Suprapubic skin (tissue), 4 donors: ENCODE data around the gene SECISBP2L. TPM values are rescaled to one million over a fixed set of nuclear protein-coding genes. Genes with fewer than 3 reads are reported as not detected.

ENCODE experiments used
- DNase-seq, 2 donors: peaks; one replicate each; pipeline ENCODE4 v3.0.0-alpha.2; 2019; ENCODE audit warnings: low spot score in 2 of 2
- H3K27ac ChIP-seq: fragments of 200-600 bp; sonication (generic); one replicate; pipeline ENCODE4 v1.5.1; 2019
- H3K27me3 ChIP-seq: fragments of 200-600 bp; sonication (generic); one replicate; pipeline ENCODE4 v1.5.1; 2019
- H3K36me3 ChIP-seq: fragments of 200-600 bp; sonication (generic); one replicate; pipeline ENCODE4 v1.5.1; 2019
- H3K4me1 ChIP-seq: fragments of 200-600 bp; sonication (generic); one replicate; pipeline ENCODE4 v1.5.1; 2019
- H3K4me3 ChIP-seq: fragments of 200-600 bp; sonication (generic); one replicate; pipeline ENCODE4 v1.5.1; 2019; ENCODE audit warnings: mild to moderate bottlenecking
- H3K9me3 ChIP-seq: fragments of 200-600 bp; sonication (generic); one replicate; pipeline ENCODE4 v1.5.1; 2019
- CTCF ChIP-seq, 2 donors: fragments of 200-600 bp in 1 of 2; fragments of 450-650 bp in 1 of 2; sonication (generic) in 1 of 2; IDR thresholded peaks; one replicate each; pipeline ENCODE4 v1.5.1; 2016 to 2019; ENCODE audit warnings: antibody characterized with exemption in 2 of 2, mild to moderate bottlenecking in 1 of 2, moderate library complexity in 1 of 2
- EP300 ChIP-seq: sonication (generic); formaldehyde crosslinking; IDR thresholded peaks from one replicate; pipeline ENCODE4 v1.6.1; 2017; ENCODE audit warnings: antibody characterized with exemption
- POLR2A ChIP-seq, 2 donors: fragments of 450-650 bp; IDR thresholded peaks; one replicate each; pipeline ENCODE4 v1.6.1; 2017; ENCODE audit warnings: antibody characterized with exemption in 2 of 2, mild to moderate bottlenecking in 2 of 2, moderate library complexity in 2 of 2
- POLR2AphosphoS5 ChIP-seq, 3 donors: sonication (generic); formaldehyde crosslinking; IDR thresholded peaks; one replicate each; pipeline ENCODE4 v1.6.1; 2017; ENCODE audit warnings: antibody characterized with exemption in 3 of 3
- WGBS: methylation state at CpG from one replicate; pipeline ENCODE4 v1.1.5; 2018; 5-methylcytosine and 5-hydroxymethylcytosine counted together
- total RNA-seq, 4 donors: library from RNA; depleted of rRNA; stranded (reverse); fragments of >200 nt; gene quantifications; one replicate each; pipeline ENCODE4 v1.1.0, GENCODE V29; 2016

The SECISBP2L gene
- total RNA-seq, 4 donors from 2014 or later = 21.8 to 58.6 (median 38.7) TPM

DNA sequence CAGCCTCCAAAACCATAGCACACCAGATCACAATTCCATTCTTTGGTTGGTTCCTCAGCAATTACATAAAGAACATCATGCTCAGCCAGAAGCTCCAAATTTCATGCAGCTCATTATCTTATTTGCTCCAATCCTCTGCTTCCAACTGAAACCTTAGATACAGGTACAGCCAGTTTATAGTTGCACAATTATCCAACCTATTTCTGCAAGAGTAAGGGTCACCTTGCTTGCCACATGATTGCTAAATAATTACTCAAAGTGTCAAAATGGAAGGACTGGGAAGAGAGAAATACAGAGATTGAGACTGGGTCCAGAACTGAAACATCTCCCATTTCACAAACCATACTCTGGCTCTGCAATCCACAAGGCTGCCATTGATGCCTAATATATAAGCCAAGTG is 59.1 kb downstream of the SECISBP2L start:
- TF ChIP-seq POLR2A (IDR thresholded peaks at IDR 0.05) (no peak), CTCF (IDR thresholded peaks at IDR 0.05) (no peak), EP300 (no peak), POLR2AphosphoS5 (IDR thresholded peaks at IDR 0.05) (no peak)
- H3K4me3 ChIP-seq = no peak overlapping the region

GRCh38 chr15:48986240-48986639 is 60.0 kb downstream of the SECISBP2L start:
- no peak for DNase-seq
- Histone ChIP-seq H3K9me3 (no peaks in the 10 kb centered on the region), H3K36me3 (peaks cover 15% of the 10 kb centered on the region), H3K4me3 (no peak overlapping the region), H3K27ac (no peak overlapping the region), H3K4me1 (peaks cover 11% of the 10 kb centered on the region), H3K27me3 (no peaks in the 10 kb centered on the region)
- 75% methylated on average over 5 of the region's 5 CpGs for WGBS
- TF ChIP-seq POLR2A (IDR thresholded peaks at IDR 0.05) (no peak), CTCF (IDR thresholded peaks at IDR 0.05) (no peak), POLR2AphosphoS5 (IDR thresholded peaks at IDR 0.05) (no peak), EP300 (no peak)

More for the DNA sequence above, 59.1 kb downstream of the SECISBP2L start:
- Histone ChIP-seq H3K4me1 (peaks cover 7% of the 10 kb centered on the region), H3K27ac (no peak overlapping the region), H3K36me3 (peaks cover 24% of the 10 kb centered on the region), H3K27me3 (no peaks in the 10 kb centered on the region), H3K9me3 (no peaks in the 10 kb centered on the region)
- no peak for DNase-seq

DNA sequence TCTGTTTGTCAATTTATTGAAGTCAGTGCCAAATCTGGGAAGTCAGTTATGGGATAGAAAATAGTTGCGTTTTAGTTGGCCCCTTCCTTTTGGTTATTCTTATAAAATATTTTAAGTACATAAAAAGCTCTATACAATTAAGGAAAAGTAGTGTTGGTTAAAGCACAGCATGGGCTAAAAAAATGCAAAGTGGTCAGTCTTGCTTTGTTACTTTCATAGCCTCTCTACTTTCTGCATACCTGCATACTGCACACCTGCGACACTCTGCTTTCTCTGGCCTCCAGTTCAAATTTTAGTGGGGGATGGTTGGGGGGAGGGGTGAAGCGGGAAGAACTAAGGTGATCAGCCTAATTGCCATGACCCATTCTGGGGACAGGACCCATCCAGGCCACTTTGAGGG is 60.7 kb downstream of the SECISBP2L start:
- Histone ChIP-seq H3K9me3 (no peaks in the 10 kb centered on the region), H3K36me3 (peaks cover 9% of the 10 kb centered on the region), H3K27ac (no peak overlapping the region), H3K4me3 (no peak overlapping the region), H3K27me3 (no peaks in the 10 kb centered on the region), H3K4me1 (peaks cover 11% of the 10 kb centered on the region)
- no peak for DNase-seq
- TF ChIP-seq POLR2A (IDR thresholded peaks at IDR 0.05) (no peak), POLR2AphosphoS5 (IDR thresholded peaks at IDR 0.05) (no peak), EP300 (no peak), CTCF (IDR thresholded peaks at IDR 0.05) (no peak)
- WGBS = 63% methylated on average over 3 of the region's 3 CpGs

DNA sequence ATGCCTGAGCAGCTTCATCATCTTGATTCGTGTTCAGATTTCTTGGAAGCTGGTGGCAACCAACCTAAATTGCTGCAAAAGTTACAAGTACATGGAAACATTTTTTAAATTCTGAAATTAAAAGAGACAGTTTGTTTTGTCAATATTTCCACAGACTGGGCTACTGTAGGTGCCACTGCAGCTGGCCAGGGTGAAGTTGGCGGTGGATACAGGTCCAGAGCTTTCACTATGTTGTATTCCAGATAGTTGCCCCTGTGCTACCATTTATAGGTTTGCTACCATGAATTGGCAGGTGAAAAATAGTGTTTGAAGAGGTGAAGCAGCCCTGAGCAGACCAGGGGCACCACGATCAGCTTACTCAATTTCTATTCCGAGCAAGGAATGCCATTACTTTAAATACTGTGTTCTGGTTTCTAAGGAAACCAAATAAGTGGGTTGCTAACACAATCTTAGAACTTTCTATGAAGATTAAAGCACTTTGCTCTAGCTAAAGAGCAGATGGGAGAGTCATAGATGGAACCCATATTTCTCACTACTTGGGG is 61.4 kb downstream of the SECISBP2L start:
- no peaks in the 10 kb centered on the region for H3K27me3 ChIP-seq
- DNase-seq = no peak
- WGBS = 46% methylated on average over 4 of the region's 4 CpGs

More for the DNA sequence above, 61.4 kb downstream of the SECISBP2L start:
- Histone ChIP-seq H3K4me1 (peaks cover 11% of the 10 kb centered on the region), H3K36me3 (peaks cover 3% of the 10 kb centered on the region), H3K27ac (peak overlapping the region; percentile 20), H3K4me3 (no peak overlapping the region), H3K9me3 (no peaks in the 10 kb centered on the region)
- no peak for TF ChIP-seq EP300
- TF ChIP-seq POLR2A (IDR thresholded peaks at IDR 0.05) = no peak
- no peak for TF ChIP-seq CTCF (IDR thresholded peaks at IDR 0.05)
- no peak for TF ChIP-seq POLR2AphosphoS5 (IDR thresholded peaks at IDR 0.05)
